WTC11 (cell line): Measurements from ENCODE around the gene WDHD1. TPM values are rescaled to one million over a fixed set of nuclear protein-coding genes. Genes with fewer than 3 reads are reported as not detected.

Source experiments
- ATAC-seq: fragments of 200-7000 bp; cut with Tn5 transposase; 2 replicates; pipeline ENCODE4 v1.10.0; 2021; ENCODE audit warnings: mild to moderate bottlenecking, moderate library complexity
- CTCF ChIA-PET: fragments of 300-600 bp; sonication (Branson Sonifier 250); formaldehyde crosslinking; loops from one replicate; lab custom pipeline; 2021; ENCODE audit warnings: antibody characterized with exemption; lab: Charles Lee
- POLR2A ChIA-PET: fragments of 350-600 bp; sonication (Branson Sonifier 250); formaldehyde crosslinking; loops from one replicate; lab custom pipeline; 2021; ENCODE audit warnings: antibody characterized with exemption; lab: Charles Lee
- DNase-seq: peaks from one replicate; pipeline ENCODE4 v3.0.0; 2021; ENCODE audit warnings: low spot score
- H3K27ac Mint-ChIP-seq: 2 replicates; pipeline ENCODE4 v1.8.0; 2021; ENCODE audit warnings: mixed read lengths
- H3K27me3 Mint-ChIP-seq: 2 replicates; pipeline ENCODE4 v1.8.0; 2021; ENCODE audit warnings: low read depth, mild to moderate bottlenecking, moderate library complexity, mixed read lengths
- H3K36me3 Mint-ChIP-seq: 2 replicates; pipeline ENCODE4 v1.8.0; 2021; ENCODE audit warnings: mixed read lengths
- H3K4me1 Mint-ChIP-seq: 2 replicates; pipeline ENCODE4 v1.8.0; 2022; ENCODE audit warnings: mixed read lengths
- H3K4me3 Mint-ChIP-seq: 2 replicates; pipeline ENCODE4 v1.8.0; 2021; ENCODE audit warnings: mild to moderate bottlenecking, moderate library complexity, mixed read lengths
- H3K9me3 Mint-ChIP-seq: 2 replicates; pipeline ENCODE4 v1.8.0; 2021; ENCODE audit warnings: mixed read lengths
- AR ChIP-seq: fragments of 250-450 bp; sonication (Bioruptor Pico); IDR thresholded peaks from 2 replicates; pipeline ENCODE4 v1.9.0; 2021; ENCODE audit warnings: mild to moderate bottlenecking
- ATF3 ChIP-seq: sonication (generic); formaldehyde crosslinking; conservative IDR thresholded peaks from 2 replicates; pipeline ENCODE4 v1.8.1; 2022; ENCODE audit warnings: mild to moderate bottlenecking, missing genetic modification reagents
- CREB1 ChIP-seq: sonication (generic); formaldehyde crosslinking; IDR thresholded peaks from 2 replicates; pipeline ENCODE4 v1.8.0; 2023; ENCODE audit warnings: mild to moderate bottlenecking, missing genetic modification reagents
- E2F5 ChIP-seq: sonication (generic); formaldehyde crosslinking; IDR thresholded peaks from 2 replicates; pipeline ENCODE4 v1.8.1; 2022; ENCODE audit warnings: mild to moderate bottlenecking, moderate library complexity, missing genetic modification reagents
- EMX1 ChIP-seq: fragments of 250-450 bp; sonication (Bioruptor Pico); IDR thresholded peaks from 2 replicates; pipeline ENCODE4 v1.8.0; 2021; ENCODE audit warnings: mild to moderate bottlenecking
- IRF2 ChIP-seq: sonication (generic); formaldehyde crosslinking; IDR thresholded peaks from 2 replicates; pipeline ENCODE4 v1.8.0; 2022; ENCODE audit warnings: low read depth, missing genetic modification reagents, borderline replicate concordance
- KAT7 ChIP-seq: sonication (generic); formaldehyde crosslinking; IDR thresholded peaks from 2 replicates; pipeline ENCODE4 v1.8.1; 2023; ENCODE audit warnings: missing genetic modification reagents, mild to moderate bottlenecking, borderline replicate concordance
- MAX ChIP-seq: sonication (generic); formaldehyde crosslinking; IDR thresholded peaks from 2 replicates; pipeline ENCODE4 v1.8.0; 2022; ENCODE audit warnings: mild to moderate bottlenecking, missing genetic modification reagents
- MLX ChIP-seq: sonication (generic); formaldehyde crosslinking; IDR thresholded peaks from 2 replicates; pipeline ENCODE4 v1.8.1; 2023; ENCODE audit warnings: mild to moderate bottlenecking, missing genetic modification reagents, moderate library complexity
- MYBL2 ChIP-seq: sonication (generic); formaldehyde crosslinking; IDR thresholded peaks from 2 replicates; pipeline ENCODE4 v1.8.1; 2023; ENCODE audit warnings: mild to moderate bottlenecking, moderate library complexity, missing genetic modification reagents
- NFE2L1 ChIP-seq: sonication (generic); formaldehyde crosslinking; IDR thresholded peaks from 2 replicates; pipeline ENCODE4 v1.8.1; 2023; ENCODE audit warnings: missing genetic modification reagents
- PREB ChIP-seq: sonication (generic); formaldehyde crosslinking; IDR thresholded peaks from 2 replicates; pipeline ENCODE4 v1.8.1; 2022; ENCODE audit warnings: mild to moderate bottlenecking, missing genetic modification reagents, moderate library complexity, borderline replicate concordance
- SMAD4 ChIP-seq: sonication (generic); formaldehyde crosslinking; IDR thresholded peaks from 2 replicates; pipeline ENCODE4 v1.8.0; 2022; ENCODE audit warnings: mild to moderate bottlenecking, missing genetic modification reagents
- ZNF121 ChIP-seq: sonication (generic); formaldehyde crosslinking; IDR thresholded peaks from 2 replicates; pipeline ENCODE4 v1.8.0; 2023; ENCODE audit warnings: missing genetic modification reagents
- ZNF317 ChIP-seq: sonication (generic); formaldehyde crosslinking; IDR thresholded peaks from 2 replicates; pipeline ENCODE4 v1.8.1; 2023; ENCODE audit warnings: low read depth, mild to moderate bottlenecking, moderate library complexity, missing genetic modification reagents, borderline replicate concordance
- ZNF396 ChIP-seq: fragments of 250-450 bp; sonication (Bioruptor Pico); IDR thresholded peaks from 2 replicates; pipeline ENCODE4 v1.8.0; 2021; ENCODE audit warnings: mild to moderate bottlenecking, moderate library complexity, borderline replicate concordance
- ZNF425 ChIP-seq: fragments of 250-450 bp; sonication (Bioruptor Pico); conservative IDR thresholded peaks from 2 replicates; pipeline ENCODE4 v1.9.0; 2021; ENCODE audit warnings: mild to moderate bottlenecking
- ZSCAN18 ChIP-seq: fragments of 250-450 bp; sonication (Bioruptor Pico); IDR thresholded peaks from 2 replicates; pipeline ENCODE4 v2.1.2; 2022; ENCODE audit warnings: mild to moderate bottlenecking, moderate library complexity
- total RNA-seq: library from RNA; stranded (reverse); gene quantifications from 3 replicates; pipeline ENCODE4 v1.2.3, GENCODE V29; 2021

WDHD1 gene
- total RNA-seq, 1 experiment from 2014 or later = 76.1 TPM

- Mint-ChIP-seq H3K4me3 (no peak overlapping the region), H3K27ac (no peak overlapping the region)
- no peak for DNase-seq
- TF ChIP-seq EMX1 (CRISPR knock-in tag) = no peak
- no peak for TF ChIP-seq ZNF317 (CRISPR knock-in tag)
- TF ChIP-seq MAX = no peak
- TF ChIP-seq ATF3 (CRISPR knock-in tag) = no peak
- TF ChIP-seq MLX (CRISPR knock-in tag) = no peak
- no peak for TF ChIP-seq ZNF425
- TF ChIP-seq MYBL2 (CRISPR knock-in tag) = no peak
- no peak for TF ChIP-seq PREB (CRISPR knock-in tag)
- no peak for TF ChIP-seq NFE2L1 (CRISPR knock-in tag)
- TF ChIP-seq ZSCAN18 = no peak
- TF ChIP-seq KAT7 = no peak
- TF ChIP-seq E2F5 = no peak
- TF ChIP-seq AR (CRISPR knock-in tag) = no peak
- TF ChIP-seq SMAD4 (CRISPR knock-in tag) = no peak
- no peak for TF ChIP-seq CREB1 (CRISPR knock-in tag)
- TF ChIP-seq ZNF121 = no peak
- no peak for TF ChIP-seq IRF2
- TF ChIP-seq ZNF396 = no peak
- TF ChIP-seq, all 79 proteins: peak for 0
- H3K9me3 Mint-ChIP-seq = no peaks in the 10 kb centered on the region
- CTCF ChIA-PET = no interaction called here
- POLR2A ChIA-PET = interaction anchor here (0.9 kb wide), 1 partner anchor 22 kb away, joined by 4 read pairs; the partner anchor contains the start of genes SOCS4 and WDHD1
- peaks cover under 1% of the 10 kb centered on the region; the same call in 1 of the 2 replicates for H3K27me3 Mint-ChIP-seq
- H3K36me3 Mint-ChIP-seq = peaks cover 2% of the 10 kb centered on the region
- no peak for ATAC-seq
- H3K4me1 Mint-ChIP-seq = peaks cover 22% of the 10 kb centered on the region
Measured at GRCh38 chr14:55048900-55049436, 22.1 kb upstream of the WDHD1 start.
